LNCaP clone FGC (cell line): Measurements from ENCODE around the gene TXNDC2.

ENCODE experiments used
- DNase-seq: peaks from one replicate; pipeline ENCODE4 v3.0.0-alpha.2; 2011; ENCODE audit warnings: low read depth
- H3K4me3 ChIP-seq: 2 replicates; pipeline ENCODE4 v1.5.1; 2011; ENCODE audit warnings: mild to moderate bottlenecking, low read depth, low read length, control low read depth
- TF ChIP-seq, protein P1 (sequence below): IDR thresholded peaks from 2 replicates; pipeline ENCODE4 v1.5.1; 2012; ENCODE audit warnings: mild to moderate bottlenecking; ENCODE audit not compliant: control insufficient read depth, insufficient read depth; ENCODE audit errors: extremely low read depth

The TXNDC2 gene

DNA sequence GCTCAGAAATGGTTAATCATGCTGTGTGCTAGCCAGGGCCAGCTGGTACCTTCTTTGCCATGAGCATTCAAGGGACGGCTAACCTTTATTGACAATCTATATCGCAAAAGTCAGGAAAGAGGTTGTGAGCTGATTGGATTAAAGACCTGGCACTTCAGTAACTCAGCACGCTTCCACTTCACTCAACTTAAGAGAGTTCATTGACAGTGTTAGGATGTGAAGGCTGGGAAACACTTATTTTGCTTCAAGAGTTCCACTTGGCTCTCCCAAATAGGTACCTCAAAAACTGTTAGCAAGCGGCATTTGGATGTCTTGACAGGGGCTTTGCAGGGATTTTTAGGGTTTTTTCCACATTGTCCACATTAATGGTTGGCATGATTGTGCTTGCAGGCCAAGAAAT, 25.1 kb upstream of the TXNDC2 start:
- DNase-seq, result no peak
- TF ChIP-seq, protein P1, sequence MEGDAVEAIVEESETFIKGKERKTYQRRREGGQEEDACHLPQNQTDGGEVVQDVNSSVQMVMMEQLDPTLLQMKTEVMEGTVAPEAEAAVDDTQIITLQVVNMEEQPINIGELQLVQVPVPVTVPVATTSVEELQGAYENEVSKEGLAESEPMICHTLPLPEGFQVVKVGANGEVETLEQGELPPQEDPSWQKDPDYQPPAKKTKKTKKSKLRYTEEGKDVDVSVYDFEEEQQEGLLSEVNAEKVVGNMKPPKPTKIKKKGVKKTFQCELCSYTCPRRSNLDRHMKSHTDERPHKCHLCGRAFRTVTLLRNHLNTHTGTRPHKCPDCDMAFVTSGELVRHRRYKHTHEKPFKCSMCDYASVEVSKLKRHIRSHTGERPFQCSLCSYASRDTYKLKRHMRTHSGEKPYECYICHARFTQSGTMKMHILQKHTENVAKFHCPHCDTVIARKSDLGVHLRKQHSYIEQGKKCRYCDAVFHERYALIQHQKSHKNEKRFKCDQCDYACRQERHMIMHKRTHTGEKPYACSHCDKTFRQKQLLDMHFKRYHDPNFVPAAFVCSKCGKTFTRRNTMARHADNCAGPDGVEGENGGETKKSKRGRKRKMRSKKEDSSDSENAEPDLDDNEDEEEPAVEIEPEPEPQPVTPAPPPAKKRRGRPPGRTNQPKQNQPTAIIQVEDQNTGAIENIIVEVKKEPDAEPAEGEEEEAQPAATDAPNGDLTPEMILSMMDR, result no peak
- no peak overlapping the region for H3K4me3 ChIP-seq

DNA sequence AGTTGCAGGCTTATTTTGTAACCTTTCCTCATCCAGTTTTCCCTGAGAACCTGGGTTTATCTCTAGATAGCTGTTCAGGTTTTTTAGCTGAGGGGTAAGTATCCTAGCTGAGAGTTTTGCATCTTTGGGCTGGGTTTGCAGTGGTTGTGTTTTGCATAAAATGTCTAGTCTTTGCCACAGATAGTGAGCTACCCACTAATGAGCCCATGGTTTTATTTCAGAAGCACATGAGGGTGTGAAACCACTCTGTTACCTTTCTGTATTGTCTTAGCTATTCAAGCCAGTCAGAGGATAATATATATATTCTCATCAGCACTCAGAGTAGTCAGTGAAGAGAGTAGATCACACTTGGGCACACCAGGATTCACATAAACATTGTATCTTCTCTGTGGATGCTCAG, 24.6 kb upstream of the TXNDC2 start:
- H3K4me3 ChIP-seq, result no peak overlapping the region

DNA sequence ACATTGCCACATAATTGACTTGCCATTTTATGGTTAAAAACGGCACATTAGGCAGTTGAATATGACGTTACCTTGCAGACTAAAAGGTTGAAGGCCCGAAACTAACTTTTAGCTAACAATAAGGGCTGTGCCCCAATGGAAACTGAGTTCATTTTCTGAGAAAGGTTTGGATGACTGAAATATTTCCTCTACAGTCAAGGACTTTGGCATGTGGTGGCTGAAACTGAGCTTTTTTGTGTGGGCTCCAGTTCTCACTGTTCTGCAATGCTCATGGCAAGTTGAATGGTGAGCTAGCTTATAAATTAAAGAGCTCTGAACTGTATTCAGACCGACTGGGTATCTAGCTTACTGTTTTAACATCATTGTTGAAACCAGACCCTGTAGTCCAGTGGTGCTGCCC, 23.8 kb upstream of the TXNDC2 start:
- H3K4me3 ChIP-seq, result no peak overlapping the region
- TF ChIP-seq, protein P1, result no peak
- no peak for DNase-seq

More for the DNA sequence above, 24.6 kb upstream of the TXNDC2 start:
- DNase-seq, result no peak
- TF ChIP-seq, protein P1, result no peak

DNA sequence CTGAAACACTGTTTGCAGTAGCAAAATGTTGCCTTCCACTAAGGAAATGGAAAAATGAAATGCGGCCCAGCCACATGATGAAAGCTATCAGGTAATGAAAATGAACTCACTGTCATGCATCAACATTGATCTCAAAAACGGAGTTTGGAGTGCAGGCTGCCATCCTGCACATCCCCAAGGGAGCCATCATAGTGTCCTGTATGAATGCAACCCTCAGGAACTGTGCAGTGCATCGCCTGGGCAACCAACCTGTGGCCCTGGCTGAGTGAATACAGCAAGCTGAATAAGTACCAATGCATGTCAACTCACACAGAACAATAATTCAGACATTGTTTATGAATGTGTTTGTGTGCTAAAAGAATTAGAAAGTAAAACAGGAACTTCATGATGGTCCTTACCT, 23.1 kb upstream of the TXNDC2 start:
- DNase-seq, result no peak
- no peak overlapping the region for H3K4me3 ChIP-seq
- TF ChIP-seq, protein P1, result no peak

DNA sequence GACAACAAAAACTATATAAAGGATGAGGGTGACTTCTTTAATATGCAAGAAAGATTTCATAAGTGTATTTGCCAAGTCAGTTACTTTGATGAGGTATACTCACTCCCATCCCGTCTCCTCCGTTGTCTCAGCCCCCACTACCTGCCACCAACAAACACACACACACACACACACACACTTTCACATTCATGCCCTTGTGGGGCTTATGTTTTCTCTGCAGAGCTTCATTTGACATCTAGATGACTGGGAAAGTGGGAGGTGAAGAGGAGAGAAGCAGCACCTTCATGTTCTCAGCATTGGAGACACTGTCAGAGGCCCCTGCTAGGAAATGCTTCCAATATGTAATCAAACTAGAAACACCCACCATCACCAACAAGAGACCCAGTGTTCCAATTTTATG, 22.5 kb upstream of the TXNDC2 start:
- TF ChIP-seq, protein P1, result no peak
- DNase-seq, result no peak
- no peak overlapping the region for H3K4me3 ChIP-seq

DNA sequence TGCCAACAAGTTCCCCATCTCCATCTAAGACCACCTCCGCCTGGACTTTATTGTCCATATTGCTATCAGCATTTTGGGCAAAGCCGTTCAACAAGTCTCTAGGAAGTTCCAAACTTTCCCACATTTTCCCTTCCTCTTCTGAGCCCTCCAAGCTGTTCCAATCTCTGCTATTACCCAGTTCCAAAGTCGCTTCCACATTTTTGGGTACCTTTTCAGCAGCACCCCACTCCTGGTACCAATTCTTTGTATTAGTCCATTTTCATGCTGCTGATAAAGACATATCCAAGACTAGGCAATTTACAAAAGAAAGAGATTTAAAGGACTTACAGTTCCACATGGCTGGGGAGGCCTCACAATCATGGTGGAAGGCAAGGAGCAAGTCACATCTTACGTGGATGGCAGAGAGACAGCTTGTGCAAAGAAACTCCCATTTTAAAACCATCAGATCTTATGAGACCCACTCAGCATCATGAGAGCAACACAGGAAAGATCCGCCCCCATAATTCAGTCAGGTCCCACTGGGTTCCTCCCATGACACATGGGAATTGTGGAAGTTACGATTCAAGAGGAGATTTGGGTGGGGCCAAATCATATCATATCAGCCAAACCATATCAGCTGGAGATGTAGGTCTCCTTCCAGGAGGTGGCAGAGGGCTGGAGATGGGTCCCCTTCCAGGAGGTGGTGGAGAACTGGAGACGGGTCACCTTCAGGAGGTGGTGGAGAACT, 19.8 kb upstream of the TXNDC2 start:
- TF ChIP-seq, protein P1, result no peak
- DNase-seq, result no peak
- H3K4me3 ChIP-seq, result no peak overlapping the region

DNA sequence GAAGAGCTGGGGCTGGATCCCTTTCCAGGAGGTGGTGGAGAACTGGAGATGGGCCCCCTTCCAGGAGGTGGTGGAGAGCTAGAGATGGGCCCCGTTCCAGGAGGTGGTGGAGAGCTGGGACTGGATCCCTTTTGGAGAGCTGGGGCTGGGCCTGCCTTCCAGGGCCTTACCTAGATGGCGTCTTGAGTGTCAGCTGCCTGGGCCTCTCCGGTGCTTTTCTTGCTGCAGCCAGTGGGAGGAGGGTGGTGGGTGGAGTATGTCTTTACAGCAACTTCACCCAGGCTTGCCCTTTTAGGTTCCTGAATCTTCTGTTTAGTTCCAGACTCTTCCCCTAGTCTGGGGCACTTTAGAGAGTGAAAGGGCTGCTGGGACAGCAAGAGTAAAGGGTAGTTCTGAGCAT, 19.1 kb upstream of the TXNDC2 start:
- H3K4me3 ChIP-seq, result no peak overlapping the region
- no peak for DNase-seq
- TF ChIP-seq, protein P1, result no peak
